T-helper 2 cell treated with Interferon-gamma antibody and Interleukin-4, amounts not matched to agents 5 μg/mL and 100 μg/mL, for 36 hours (primary cell): ENCODE data around the gene ZNF148.

Source experiments
- DNase-seq: peaks from one replicate; pipeline ENCODE4 v3.0.0; 2021; ENCODE audit warnings: low spot score
- H3K27ac Mint-ChIP-seq: one replicate; pipeline ENCODE4 v1.8.0; 2021; ENCODE audit warnings: mild to moderate bottlenecking, mixed read lengths
- H3K27me3 Mint-ChIP-seq: one replicate; pipeline ENCODE4 v1.8.0; 2021; ENCODE audit warnings: low read depth, mixed read lengths
- H3K36me3 Mint-ChIP-seq: one replicate; pipeline ENCODE4 v1.8.0; 2021; ENCODE audit warnings: low read depth, mixed read lengths
- H3K4me1 Mint-ChIP-seq: one replicate; pipeline ENCODE4 v1.8.0; 2021; ENCODE audit warnings: low read depth, mixed read lengths
- H3K4me3 Mint-ChIP-seq: one replicate; pipeline ENCODE4 v1.8.0; 2022; ENCODE audit warnings: mild to moderate bottlenecking, moderate library complexity, mixed read lengths
- H3K9me3 Mint-ChIP-seq: one replicate; pipeline ENCODE4 v1.8.0; 2021; ENCODE audit warnings: mixed read lengths

Gene ZNF148

DNA sequence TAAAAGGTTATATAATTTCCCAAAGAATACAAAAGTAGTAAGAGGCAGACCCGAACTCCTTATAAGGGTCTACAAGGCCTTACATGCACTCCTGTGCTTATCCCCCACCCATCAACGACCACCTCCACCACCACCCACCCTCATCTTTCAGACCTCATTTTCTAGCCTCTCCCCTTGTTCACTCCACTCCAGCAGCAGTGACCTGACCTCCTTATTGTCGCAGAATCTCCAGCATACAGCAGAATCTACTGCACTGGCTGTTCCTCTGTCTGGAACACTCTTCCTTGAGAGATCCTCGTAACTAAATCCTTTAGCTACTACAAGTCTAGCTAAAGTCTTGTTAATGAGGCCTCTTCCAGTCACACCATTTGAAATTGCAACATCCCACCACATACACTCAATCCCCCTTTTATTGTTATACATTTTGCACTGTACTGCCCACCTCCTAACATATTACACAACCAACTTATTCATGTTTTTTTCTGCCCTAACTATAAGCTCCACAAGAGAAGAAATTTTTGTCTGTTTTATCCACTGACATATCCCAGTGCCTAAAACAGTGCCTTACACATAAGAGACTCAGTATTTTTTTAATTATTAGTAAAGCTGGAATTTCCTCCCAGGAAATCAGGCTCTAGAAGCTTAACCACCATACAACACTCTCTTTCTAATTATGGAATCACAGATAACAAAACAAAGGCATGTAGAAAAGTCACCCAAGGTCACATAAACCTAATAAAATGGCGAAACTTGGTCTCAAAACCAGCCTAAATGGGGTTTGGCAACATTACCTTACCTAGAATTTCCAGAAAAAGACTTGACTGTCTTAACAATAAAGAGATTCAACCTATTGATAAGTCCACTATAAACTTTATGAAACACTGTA is 40.2 kb downstream of the ZNF148 start:
- Mint-ChIP-seq H3K27me3 (no peaks in the 10 kb centered on the region), H3K36me3 (peaks cover 15% of the 10 kb centered on the region), H3K4me1 (peaks cover 23% of the 10 kb centered on the region), H3K9me3 (peaks cover 10% of the 10 kb centered on the region), H3K4me3 (no peak overlapping the region), H3K27ac (no peak overlapping the region)
- no peak for DNase-seq

DNA sequence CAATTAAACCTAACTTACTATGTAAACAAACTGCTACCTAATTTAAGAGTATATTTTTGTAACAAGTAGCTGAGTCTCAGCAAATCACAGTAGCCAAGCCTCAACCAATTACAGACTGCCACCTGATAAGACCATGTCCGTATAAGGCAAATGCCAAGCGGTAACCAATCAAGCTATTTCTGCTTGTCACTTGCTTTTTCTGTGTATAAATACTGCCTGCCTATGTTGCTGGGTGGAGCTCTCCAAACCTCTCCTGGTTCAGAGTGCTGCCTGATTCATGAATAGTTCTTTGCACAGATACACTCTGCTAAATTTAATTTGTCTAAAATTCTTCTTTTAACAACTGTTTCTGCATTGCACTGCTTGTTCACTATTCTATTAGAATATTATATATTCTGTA is 42.6 kb downstream of the ZNF148 start:
- Mint-ChIP-seq H3K4me1 (peaks cover 16% of the 10 kb centered on the region), H3K27ac (no peak overlapping the region)

DNA sequence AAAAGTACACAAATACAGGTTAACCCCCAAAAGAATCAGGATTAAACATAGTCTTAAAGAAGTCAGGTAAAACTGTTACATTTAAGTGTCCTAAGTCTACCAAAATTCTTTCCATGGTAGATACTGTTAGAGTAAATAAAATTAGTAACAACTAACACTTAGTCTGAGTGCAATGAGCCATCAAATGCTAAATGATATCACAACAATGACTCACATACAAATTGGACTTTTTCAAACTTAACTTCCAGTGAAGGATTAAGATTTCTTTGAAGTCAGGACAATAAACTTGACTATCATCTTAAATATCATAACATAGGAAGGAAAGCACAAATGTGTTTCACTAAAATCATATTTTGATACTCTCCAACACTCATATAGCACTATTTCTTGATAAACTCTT is 43.9 kb downstream of the ZNF148 start:
- no peak overlapping the region for H3K27ac Mint-ChIP-seq
- H3K4me1 Mint-ChIP-seq = peaks cover 9% of the 10 kb centered on the region
- no peaks in the 10 kb centered on the region for H3K27me3 Mint-ChIP-seq
- no peak overlapping the region for H3K4me3 Mint-ChIP-seq
- no peak for DNase-seq
- peaks cover 11% of the 10 kb centered on the region for H3K9me3 Mint-ChIP-seq
- H3K36me3 Mint-ChIP-seq = peaks cover 30% of the 10 kb centered on the region

More for the DNA sequence above, 42.6 kb downstream of the ZNF148 start:
- no peak overlapping the region for H3K4me3 Mint-ChIP-seq
- peaks cover 10% of the 10 kb centered on the region for H3K9me3 Mint-ChIP-seq
- no peak for DNase-seq
- H3K36me3 Mint-ChIP-seq = peaks cover 21% of the 10 kb centered on the region
- H3K27me3 Mint-ChIP-seq = no peaks in the 10 kb centered on the region

DNA sequence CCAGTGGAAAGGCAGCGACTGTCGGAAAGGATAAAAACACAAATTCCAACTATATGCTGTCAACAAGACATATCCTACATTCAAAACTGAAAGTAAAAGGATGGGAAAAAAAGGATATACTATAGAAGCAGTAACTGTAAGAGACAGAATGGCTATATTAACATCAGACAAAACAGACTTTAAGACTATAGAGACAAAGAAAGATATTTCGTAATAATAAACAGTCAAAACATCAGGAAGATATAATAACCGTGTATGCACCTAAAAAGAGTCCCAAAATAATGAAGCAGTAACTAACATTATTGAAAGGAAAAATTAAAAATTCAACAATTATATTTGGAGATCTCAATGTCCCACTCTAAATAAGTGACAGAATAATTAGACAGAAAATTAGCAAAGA is 48.2 kb downstream of the ZNF148 start:
- no peak for DNase-seq
- Mint-ChIP-seq H3K27ac (no peak overlapping the region), H3K4me1 (peaks cover 3% of the 10 kb centered on the region), H3K9me3 (peaks cover 13% of the 10 kb centered on the region), H3K36me3 (peaks cover 48% of the 10 kb centered on the region), H3K27me3 (no peaks in the 10 kb centered on the region), H3K4me3 (no peak overlapping the region)

DNA sequence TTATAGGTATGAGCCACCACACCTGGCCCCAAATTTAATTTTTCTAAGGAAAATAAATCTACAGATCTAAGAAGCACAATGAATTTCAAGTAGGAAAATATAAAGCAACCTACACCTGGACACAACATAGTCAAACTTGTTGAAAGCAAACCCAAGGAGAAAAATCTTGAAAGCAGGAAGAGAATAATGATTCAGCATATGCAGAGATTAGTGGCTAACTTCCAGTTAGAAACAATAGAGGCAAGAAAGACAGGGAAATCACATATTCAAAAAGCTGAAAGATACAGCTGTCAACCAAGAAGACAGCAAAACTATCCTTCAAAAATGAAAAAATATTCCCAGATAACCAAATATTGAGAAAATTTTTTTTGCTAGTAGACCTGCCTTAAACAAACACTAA is 49.4 kb downstream of the ZNF148 start:
- Mint-ChIP-seq H3K27ac (no peak overlapping the region), H3K27me3 (no peaks in the 10 kb centered on the region), H3K4me3 (no peak overlapping the region), H3K4me1 (peaks cover 2% of the 10 kb centered on the region), H3K36me3 (peaks cover 48% of the 10 kb centered on the region), H3K9me3 (peaks cover 13% of the 10 kb centered on the region)
- DNase-seq = no peak

DNA sequence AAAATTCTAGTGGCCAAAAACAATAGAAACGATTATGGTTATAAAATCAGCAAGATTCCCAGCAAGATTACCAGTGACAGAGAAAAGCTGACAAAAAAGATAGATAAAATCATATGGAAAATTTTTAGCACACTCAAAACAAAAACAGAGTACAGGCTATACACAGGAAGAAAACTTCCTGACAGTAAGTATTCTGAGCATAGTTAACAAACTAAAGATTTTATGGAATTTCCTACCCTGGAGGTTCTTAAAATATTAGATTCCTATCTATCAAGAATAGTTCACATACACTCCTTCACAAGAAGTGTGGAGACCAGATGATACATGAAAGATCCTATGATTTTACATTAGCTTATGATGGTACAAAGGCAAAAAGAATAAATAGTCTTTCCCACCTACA is 50.8 kb downstream of the ZNF148 start:
- Mint-ChIP-seq H3K4me1 (peaks cover 2% of the 10 kb centered on the region), H3K36me3 (peaks cover 49% of the 10 kb centered on the region)

DNA sequence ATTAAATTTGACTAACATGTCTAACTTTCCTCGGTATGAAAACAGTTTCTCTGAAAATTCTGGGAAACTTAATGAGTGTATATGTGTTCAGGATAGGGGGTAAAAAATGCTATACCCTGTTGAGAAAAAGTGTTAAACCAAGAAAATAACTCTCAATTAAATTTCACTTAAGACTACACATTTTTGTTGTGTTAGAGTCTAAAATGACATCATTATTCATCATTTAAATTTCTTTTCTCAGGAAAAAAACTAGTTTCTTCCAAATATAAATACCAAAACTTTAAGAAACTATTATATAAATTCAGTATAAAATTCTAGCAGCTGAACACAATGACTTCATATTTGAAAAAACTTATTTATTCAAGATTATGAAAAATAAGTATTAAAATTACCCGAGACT is 52.2 kb downstream of the ZNF148 start:
- peaks cover 2% of the 10 kb centered on the region for H3K4me1 Mint-ChIP-seq
- no peak overlapping the region for H3K4me3 Mint-ChIP-seq
- no peaks in the 10 kb centered on the region for H3K27me3 Mint-ChIP-seq
- H3K9me3 Mint-ChIP-seq = peaks cover 13% of the 10 kb centered on the region
- no peak for DNase-seq
- peaks cover 44% of the 10 kb centered on the region for H3K36me3 Mint-ChIP-seq
- H3K27ac Mint-ChIP-seq = no peak overlapping the region

More for the DNA sequence above, 50.8 kb downstream of the ZNF148 start:
- Mint-ChIP-seq H3K27me3 (no peaks in the 10 kb centered on the region), H3K4me3 (no peak overlapping the region), H3K9me3 (peaks cover 13% of the 10 kb centered on the region), H3K27ac (no peak overlapping the region)
- no peak for DNase-seq

DNA sequence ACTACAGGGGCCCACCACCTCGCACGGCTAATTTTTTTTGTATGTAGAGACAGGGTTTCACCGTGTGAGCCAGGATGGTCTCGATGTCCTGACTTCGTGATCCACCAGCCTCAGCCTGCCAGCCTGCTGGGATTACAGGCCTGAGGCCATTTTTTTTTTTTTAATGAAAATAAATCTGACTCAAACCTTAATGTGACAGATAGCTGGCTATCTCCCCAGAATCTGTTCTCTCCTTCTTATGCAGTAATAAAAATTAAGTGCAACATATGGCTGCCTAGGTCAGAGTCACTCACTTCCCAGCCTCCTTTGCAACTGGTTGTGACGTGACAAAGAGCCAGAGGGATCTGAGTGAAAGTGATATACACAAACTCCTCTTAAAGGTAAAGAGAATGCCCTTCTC is 53.0 kb downstream of the ZNF148 start:
- Mint-ChIP-seq H3K9me3 (peaks cover 13% of the 10 kb centered on the region), H3K4me3 (no peak overlapping the region), H3K27me3 (no peaks in the 10 kb centered on the region), H3K27ac (no peak overlapping the region), H3K4me1 (peaks cover 2% of the 10 kb centered on the region), H3K36me3 (peaks cover 40% of the 10 kb centered on the region)
- no peak for DNase-seq

DNA sequence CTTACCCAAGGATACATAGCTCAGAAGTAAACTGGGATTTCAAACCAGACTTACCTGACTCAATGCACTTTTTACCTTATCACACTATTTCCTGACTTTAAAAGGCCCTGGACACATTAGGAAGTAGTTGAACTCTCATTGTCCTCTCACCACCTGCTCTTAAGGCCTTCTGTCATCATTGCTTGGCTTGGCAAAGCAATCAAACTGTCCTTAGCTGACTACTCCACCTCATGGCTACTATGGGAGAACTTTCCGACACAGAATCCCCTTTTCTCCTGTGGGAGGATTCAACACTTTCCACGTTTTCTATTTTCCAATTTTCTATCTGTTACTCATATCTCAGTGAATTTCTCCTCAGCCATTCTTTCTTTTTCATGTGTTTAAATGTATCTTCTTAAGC is 55.4 kb downstream of the ZNF148 start:
- no peaks in the 10 kb centered on the region for H3K9me3 Mint-ChIP-seq
- DNase-seq = no peak
- H3K4me3 Mint-ChIP-seq = no peak overlapping the region
- no peak overlapping the region for H3K27ac Mint-ChIP-seq
- no peaks in the 10 kb centered on the region for H3K27me3 Mint-ChIP-seq
- peaks cover 34% of the 10 kb centered on the region for H3K36me3 Mint-ChIP-seq
- H3K4me1 Mint-ChIP-seq = no peaks in the 10 kb centered on the region

DNA sequence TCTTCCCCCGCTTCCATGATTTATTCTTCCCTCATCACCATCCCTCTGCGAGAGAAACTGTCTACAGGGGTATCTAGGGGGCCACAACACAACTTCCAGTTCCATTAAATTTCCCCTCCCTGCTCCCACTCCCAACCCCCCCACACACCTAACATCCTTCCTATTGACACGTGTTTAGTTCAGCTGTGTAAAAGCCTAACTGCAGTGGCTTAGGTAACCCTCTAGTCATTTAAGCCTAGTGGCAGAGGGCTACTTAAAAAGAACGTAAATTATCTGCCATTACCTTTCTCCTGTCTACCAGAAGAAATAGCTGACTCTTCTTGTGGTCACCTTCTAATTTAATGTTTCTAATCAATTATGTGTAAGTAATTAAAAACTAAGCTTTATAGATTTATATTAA is 56.3 kb downstream of the ZNF148 start:
- Mint-ChIP-seq H3K9me3 (no peaks in the 10 kb centered on the region), H3K27ac (no peak overlapping the region), H3K4me3 (no peak overlapping the region), H3K36me3 (peaks cover 32% of the 10 kb centered on the region), H3K27me3 (no peaks in the 10 kb centered on the region), H3K4me1 (no peaks in the 10 kb centered on the region)
- DNase-seq = no peak

DNA sequence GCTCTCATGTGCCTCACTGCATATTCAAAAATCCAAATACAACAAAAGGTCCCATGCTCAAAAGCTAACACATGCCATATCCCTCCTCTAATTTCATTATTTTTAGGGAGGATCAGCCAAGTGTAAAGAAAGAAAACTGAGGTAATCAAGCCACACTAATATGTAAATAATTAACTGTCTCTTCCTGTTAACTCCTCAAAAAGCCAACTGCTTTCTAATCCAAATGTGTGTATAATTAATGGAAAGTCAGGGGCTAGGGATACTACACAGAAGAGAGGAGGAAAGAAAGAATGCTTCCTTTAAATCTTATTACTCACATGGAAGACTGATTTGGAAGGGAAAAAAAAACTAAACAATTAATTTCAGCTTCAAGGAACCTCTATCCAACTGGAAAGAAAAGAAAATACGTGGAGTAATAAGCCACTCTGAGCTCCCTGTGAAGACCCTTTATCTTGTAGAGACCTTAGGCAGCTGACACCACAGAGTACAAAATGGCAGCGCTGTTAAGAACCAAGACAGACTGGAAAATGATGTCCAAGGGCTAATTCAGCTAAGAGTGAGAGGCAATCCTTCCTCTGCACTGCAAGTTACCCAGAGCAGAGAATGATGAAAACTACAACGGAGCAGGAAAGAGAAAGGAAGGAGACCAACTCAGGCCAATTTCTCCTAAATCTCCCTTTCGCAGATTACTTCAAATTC is 56.8 kb downstream of the ZNF148 start:
- H3K27me3 Mint-ChIP-seq = no peaks in the 10 kb centered on the region
- no peaks in the 10 kb centered on the region for H3K9me3 Mint-ChIP-seq
- no peak overlapping the region for H3K4me3 Mint-ChIP-seq
- peaks cover 29% of the 10 kb centered on the region for H3K36me3 Mint-ChIP-seq
- DNase-seq = no peak
- no peak overlapping the region for H3K27ac Mint-ChIP-seq
- peaks cover 1% of the 10 kb centered on the region for H3K4me1 Mint-ChIP-seq

DNA sequence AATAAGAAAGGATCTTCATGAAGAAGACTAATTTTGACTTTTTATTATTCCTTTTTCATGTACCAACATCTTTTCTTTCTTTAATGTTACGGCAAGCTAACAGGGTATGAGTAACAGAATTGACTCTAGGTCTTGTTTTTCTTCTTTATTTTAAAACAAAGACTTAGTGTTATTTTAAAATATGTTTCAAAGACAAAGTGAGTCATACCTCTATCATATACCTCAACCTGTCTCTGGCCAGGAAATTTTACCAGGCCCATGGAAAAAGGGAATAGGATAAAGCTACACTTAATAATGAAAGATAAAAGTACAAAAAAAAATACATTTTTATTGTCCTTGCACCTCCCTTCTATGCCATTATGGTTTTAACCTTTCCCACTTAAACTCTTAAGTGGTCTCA is 57.4 kb downstream of the ZNF148 start:
- no peak for DNase-seq
- Mint-ChIP-seq H3K27me3 (no peaks in the 10 kb centered on the region), H3K4me1 (peaks cover 3% of the 10 kb centered on the region), H3K4me3 (no peak overlapping the region), H3K27ac (no peak overlapping the region), H3K9me3 (no peaks in the 10 kb centered on the region), H3K36me3 (peaks cover 30% of the 10 kb centered on the region)

DNA sequence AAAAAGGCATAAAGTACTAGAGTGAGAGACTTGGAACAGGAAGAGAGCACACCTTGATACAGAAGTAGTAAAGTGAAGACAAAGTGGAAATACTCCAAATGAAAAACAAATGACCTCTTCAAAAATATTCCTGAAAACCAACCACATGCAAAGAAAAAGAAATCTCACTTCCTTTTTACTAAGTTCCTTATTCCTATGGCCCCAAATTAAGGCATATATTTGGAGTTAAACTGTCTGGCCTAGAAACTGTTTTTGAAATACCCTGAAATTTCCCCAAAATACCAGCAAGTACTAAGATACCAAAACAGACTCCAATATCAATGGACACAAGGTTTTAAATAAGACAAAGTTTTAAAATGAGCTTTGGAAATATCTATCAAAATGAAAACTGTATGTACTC is 58.2 kb downstream of the ZNF148 start:
- peaks cover 8% of the 10 kb centered on the region for H3K4me1 Mint-ChIP-seq
- H3K27me3 Mint-ChIP-seq = no peaks in the 10 kb centered on the region
- DNase-seq = no peak
- no peak overlapping the region for H3K27ac Mint-ChIP-seq
- H3K4me3 Mint-ChIP-seq = no peak overlapping the region
- no peaks in the 10 kb centered on the region for H3K9me3 Mint-ChIP-seq
- peaks cover 35% of the 10 kb centered on the region for H3K36me3 Mint-ChIP-seq

DNA sequence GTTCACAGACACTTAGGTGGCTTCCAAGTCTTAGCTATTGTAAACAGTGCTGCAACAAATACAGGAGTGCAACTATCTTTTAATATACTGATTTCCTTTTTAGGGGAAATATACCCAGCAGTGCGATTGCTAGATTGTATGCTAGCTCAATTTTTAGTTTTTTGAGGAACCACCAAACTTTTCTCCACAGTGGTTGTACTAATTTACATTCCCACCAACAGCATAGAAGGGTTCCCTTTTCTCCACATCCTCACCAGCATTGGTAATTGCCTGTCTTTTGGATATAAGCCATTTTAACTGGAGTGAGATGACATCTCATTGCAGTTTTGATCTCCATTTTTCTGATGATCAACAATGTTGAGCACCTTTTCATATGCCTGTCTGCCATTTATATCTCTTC is 58.9 kb downstream of the ZNF148 start:
- H3K36me3 Mint-ChIP-seq = peaks cover 37% of the 10 kb centered on the region
- peaks cover 12% of the 10 kb centered on the region for H3K4me1 Mint-ChIP-seq
- no peaks in the 10 kb centered on the region for H3K27me3 Mint-ChIP-seq
- H3K4me3 Mint-ChIP-seq = no peak overlapping the region
- H3K27ac Mint-ChIP-seq = no peak overlapping the region
- DNase-seq = no peak
- no peaks in the 10 kb centered on the region for H3K9me3 Mint-ChIP-seq
